Measurements from ENCODE around the gene SORBS1.
"Not testable (repeated sequence)": the region's sequence is repeated elsewhere in the genome, so short reads cannot be mapped to it uniquely, and the experiment has no call there.

Gene SORBS1

DNA sequence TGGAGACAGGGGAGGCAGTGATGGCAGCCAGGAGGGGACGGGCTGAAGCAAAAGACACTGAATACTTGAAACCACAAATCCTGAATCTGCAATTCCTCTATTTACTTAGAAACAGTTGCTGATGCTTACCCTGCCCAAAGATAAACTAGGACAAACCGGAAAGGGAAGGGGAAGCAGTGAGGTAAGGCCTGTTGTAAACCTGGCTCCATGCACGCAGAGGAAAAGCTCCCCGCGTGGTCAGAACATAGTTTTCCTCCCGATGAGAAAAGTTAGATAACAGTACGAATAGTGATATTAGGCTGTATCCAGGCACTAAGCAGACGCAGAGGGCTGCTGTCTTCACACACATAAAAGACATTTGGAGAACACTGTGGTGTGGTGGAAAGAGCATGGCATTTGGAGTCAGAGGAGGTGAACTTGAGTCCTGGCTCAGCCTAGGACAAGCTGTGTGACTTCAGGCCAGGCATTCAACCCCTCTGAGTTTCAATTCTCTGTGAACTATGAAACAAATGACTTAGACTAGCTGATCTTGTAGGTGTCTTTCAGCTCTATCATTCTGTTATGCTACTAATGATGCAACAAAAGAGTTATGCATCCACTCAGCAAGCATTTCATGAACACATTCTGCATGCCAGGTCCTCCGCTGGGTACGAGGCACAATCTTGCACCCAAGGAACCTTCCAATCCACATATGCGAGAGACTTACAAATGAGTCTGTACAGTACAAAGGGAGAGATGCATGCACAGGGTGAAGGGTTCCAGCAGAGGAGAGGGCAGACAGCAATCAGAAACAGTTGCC, 80.9 kb downstream of the SORBS1 start:
- no peak for DNase-seq

DNA sequence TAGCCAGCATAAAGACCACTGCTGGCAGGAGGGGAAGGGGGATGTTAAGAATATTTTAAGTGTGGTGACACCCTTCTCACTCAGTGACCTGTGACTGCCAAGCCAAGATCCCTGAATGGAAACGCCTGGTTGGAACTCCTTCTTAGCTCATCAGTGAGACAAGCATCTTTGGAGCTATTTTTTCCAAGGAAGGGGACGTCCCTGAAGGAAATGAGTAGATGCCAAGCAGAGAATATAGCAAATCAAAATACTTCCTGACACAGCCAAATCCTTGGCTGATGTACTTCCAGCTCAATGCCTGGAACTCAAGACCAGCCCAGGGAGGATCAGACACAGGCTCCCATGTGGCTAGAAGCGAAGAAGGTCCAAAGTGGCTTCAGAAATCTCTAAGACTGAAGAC, 82.2 kb downstream of the SORBS1 start:
- no peak for DNase-seq

GRCh38 chr10:95478185-95478584, 83.0 kb downstream of the SORBS1 start:
- no peak for DNase-seq

DNA sequence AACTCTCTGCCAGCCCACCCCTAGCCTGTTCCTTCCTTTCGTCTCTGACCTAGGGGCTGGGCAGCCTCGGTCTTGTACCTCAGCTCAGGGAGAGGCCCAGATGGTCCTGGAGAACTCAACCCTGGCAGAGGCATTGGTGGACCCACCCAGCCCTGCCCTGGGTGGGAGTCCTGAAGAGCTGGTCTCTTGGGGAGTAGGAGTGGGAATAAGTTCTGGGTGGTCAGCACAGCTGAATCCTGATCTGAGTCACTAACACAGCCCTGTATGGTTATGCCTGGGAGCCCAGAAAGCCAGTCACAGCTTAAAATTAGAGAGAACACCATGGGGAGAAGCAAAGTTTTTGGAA, 84.0 kb downstream of the SORBS1 start:
- DNase-seq, result no peak

DNA sequence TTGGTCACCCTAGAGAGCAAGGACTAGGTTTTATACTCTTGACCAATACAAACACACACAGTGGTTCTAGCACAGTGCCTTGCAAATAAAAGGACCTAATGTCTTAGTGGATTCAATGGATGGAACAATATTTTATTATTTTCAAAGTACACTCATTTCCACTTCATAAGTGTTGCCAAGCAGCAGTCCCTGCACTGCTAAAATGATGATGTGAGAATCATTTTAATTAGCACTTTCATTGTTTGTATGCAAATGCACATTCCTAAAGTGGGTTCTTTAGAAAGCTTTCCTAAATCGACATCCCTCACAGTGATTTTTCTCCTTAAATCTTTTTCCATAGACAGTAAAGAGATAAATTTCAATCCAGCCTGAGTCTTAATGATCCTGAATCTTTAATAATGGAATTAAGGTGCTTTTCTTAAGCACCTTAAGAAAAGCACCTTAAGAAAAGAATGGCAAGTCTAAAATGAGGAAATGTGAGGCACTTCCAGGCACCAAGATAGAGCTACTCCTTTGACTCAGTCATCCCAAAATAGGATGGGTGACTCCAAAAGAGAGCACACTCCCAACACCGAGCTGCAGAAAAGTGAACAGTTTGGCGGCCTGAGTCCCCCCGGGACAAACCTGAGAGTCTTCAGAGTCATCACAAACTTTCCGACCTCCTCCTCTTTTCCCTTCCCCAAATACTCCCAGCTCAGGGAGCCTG, 84.5 kb downstream of the SORBS1 start:
- no peak for DNase-seq

- no peak for DNase-seq
Measured at GRCh38 chr10:95475827-95476468, 85.2 kb downstream of the SORBS1 start.

DNA sequence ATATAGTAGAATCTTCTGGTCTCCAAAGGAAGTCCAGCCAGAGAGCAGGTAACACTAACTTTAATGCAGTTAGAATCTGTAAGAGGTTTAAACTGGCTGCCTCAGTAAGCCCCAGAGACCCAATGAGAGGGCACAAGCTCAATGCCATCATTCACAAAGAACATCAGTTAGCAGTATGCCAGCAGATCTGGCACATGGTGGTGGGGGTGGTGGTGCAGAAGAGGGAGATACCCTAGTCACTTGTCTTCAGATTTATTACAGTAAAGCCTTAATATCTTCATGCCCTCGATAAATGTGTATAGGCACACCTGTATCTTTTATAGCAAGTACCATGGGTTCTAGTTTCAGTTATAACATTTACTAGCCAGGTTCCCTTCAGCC, 86.2 kb downstream of the SORBS1 start:
- DNase-seq, result no peak

DNA sequence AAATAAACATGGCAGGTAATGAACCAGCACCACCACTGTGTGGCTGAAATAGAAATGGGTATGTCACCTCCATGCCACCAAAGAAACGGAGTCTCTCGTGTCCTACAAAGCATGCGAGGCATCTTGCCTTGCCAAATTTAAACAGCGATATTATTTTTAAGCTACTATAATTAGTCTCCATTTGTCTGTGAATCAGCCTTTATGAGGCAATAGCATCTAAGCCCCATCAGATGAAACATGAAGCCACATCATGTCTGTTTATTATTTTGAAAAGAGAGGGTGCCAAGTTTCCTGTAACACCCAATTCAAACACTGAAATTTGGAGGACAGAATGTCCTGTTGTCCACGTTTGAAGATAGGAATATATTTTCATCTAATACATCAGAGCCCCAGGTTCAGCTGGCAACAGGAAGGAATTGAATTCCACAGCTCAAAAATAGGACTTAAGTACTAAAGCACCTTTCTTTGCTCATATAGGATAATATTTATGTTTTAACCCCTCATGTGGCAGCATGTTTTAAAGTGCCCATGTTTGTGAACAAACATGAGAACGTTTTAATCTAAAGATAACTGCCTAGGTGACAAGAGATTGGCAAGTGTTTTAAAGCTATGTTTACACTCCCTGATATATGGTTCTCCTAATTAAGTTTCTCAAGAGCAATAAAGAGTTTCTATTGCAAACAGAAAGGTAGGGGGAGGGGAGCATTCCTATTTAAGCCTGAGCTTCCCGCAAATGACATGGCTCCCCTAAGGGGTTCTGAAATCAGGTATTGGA, 86.8 kb downstream of the SORBS1 start:
- no peak for DNase-seq

DNA sequence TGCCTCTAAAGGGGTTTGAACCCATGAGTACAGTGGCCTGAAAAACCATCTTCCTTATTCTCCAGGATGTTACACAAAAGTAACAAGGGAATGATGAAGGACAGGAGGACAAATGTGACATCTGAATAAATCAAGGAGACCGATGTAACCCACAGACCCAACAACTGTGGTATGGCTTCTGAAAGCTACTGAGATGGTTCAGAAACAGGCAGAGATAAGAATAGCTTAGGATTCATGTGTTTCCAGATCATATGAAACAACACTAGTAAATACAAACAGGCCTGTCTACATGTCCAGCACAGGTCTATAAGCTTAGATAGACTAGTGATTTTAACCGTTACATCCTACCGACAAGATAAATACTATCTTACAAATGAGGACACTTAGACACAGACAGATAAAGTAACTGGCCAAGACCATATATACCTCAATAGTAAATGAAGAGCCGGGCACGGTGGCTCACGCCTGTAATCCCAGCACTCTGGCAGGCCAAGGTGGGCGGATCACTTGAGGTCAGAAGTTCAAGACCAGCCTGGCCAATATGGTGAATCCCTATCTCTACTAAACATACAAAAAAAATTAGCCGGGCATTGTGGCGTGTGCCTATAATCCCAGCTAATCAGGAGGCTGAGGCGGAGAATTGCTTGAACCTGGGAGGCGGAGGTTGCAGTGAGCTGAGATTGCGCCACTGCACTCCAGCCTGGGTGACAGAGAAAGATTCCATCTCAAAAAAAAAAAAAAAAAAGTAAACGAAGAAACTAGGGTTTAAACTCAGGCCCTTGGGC, 88.7 kb downstream of the SORBS1 start:
- DNase-seq, result no peak

DNA sequence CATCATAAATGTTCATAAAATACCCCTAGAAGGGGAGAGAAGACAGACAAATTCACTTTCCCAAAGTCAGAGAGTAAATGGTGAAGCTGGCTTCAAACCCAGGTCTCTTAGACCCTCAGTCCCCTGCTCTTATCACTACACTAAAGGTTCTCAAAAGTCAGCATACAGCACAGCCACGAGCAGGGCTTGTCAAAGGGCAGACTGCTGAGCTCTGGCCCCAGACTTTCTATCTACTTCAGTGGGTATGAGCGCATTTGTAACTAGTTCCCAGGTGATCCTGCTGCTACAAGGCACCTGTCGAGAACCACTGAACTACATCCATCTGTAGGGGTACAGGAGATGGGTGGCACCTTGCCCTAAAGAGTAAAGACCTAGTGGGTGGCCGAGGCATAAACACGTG, 91.5 kb downstream of the SORBS1 start:
- DNase-seq, result no peak

DNA sequence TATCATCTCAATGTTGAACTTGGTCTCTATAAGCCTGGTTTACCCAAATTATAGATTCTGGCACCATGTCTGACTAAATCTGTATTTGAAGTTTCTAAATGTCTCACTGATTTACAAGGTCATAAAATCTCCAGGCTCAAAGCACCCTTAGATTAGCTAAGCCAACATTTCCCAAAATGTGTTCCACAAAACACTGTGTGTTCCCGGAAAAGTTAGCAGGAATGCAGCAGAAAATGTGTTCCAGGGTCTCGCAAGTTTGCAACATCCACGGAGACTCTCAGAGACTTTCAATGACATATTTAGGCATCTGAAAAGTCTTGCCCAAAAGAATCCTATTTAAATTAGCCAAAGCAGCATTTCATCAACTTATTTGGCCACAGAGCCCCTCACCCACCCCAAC, 91.9 kb downstream of the SORBS1 start:
- DNase-seq, result no peak

DNA sequence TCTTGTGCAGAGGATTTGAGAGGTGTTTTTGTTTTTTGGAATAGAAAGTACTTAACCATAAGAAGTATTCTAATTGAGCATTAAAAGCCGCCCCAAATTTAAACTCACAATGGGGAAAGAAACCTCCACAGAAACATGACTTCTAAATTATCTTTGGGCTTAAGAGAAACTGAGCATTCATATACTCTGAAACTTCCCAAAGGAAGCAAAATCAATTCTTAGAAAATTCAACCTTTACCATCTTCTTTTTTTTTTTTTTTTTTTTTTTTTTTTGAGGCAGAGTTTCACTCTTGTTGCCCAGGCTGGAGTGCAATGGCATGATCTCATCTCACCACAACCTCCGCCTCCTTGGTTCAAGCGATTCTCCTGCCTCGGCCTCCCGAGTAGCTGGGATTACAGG, 93.5 kb downstream of the SORBS1 start:
- DNase-seq, result not testable (repeated sequence)

DNA sequence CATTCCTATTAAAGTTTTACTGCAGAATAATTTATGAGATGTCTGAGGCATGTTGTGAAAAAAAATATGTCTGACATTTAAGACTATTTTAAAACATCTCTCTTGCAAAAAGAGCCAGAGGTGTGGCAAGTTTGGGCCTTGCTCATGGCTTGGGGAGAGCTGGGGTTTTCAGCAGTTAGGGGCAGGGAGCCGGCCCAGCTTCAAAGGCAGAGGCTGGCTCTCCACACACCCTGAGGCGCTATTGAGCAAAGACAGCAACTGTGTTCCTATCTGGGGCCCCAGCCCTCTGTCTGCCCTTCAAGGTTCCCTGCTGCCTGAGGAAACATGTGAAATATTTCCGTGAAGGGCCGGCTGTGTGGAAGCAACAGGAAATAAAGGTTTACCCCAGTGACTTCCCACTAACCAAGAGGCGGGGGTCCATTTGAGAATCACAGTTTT, 94.0 kb downstream of the SORBS1 start:
- no peak for DNase-seq

DNA sequence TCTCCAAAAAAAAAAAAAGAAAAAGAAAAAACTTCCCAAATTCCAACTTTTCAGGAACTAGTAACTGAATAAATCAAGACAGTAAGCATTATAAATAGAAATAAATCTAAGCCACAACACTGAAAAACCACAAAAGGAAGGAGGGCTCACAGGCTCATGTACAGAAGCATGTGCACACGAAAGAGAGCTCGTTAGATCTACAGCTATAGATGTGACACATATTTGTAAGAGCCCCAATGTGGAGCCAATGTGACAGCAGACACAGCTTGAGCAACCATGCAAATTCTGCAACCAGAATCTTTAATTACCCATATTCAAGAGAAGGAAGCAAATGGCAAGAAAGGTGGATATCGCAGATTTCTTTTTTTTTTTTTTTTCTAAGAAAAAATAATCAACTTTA, 94.7 kb downstream of the SORBS1 start:
- DNase-seq, result no peak

DNA sequence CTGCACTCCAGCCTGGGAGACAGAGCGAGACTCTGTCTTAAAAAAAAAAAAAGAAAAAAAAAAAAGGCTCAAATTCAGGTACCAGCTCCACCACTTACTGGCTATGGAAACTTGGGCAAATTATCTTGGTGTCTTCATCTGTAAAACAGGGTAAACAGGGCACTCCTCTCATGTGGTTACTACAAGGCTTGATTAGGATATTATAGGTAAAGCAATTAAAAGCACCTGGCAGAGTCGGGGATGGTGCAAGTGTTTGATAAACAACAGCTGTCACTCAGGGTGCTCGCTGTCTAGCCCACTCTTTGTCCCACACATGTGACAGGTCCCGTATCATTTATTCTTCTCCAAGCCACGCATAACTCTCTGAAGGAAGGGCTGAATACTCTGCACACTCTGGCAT, 96.9 kb downstream of the SORBS1 start:
- DNase-seq, result no peak

GRCh38 chr10:95462740-95463667, 98.2 kb downstream of the SORBS1 start:
- DNase-seq, result no peak

- no peak for DNase-seq
Measured at GRCh38 chr10:95461611-95462010, 99.6 kb downstream of the SORBS1 start.

DNA sequence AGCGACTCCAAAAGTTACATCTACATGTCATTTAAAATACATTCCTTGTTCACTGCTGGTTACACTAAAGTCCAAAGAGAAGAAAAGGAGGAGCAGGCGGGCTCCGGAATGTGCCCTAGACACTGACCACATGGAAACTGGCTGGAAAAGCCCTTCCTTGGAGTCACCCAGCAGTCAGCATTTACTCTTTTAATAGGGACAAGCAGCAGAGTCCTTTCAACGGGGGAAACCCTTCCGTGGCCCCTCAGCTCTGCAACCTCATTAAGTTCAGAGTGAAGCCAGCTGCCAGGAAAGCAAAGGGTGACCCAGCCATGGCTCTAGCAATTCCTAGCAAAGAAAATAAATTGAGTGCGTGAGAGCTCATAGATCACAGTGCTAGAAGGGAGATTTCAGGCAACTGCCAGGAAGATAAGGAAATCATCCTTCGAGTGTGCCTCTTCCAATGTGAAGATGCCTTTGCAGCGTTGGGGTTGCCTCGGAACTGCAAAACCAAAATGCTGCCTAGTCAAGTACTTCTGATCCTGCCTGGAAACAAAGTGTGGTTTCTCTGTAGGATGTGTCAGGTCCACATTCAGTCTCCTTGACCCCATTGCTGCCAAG, 101.6 kb downstream of the SORBS1 start:
- no peak for DNase-seq

DNA sequence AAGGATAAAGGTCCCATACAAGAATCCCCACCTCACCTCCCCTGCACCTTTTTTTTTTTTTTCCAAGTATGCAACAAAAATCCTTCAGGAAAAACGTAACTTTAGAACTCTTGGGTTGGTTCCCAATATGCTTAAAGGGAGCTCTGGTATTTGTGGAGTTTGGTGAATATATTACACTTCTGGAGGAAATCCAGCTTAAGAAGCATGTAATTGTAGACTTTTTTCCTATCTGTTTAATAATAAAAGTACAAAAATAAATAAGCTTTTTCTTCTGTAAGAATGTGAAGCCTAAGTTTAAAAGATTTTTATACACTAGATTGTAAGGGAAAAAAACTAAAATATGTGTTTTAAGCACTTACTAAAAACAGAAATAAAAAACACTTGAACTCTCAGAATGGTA, 102.3 kb downstream of the SORBS1 start:
- no peak for DNase-seq

DNA sequence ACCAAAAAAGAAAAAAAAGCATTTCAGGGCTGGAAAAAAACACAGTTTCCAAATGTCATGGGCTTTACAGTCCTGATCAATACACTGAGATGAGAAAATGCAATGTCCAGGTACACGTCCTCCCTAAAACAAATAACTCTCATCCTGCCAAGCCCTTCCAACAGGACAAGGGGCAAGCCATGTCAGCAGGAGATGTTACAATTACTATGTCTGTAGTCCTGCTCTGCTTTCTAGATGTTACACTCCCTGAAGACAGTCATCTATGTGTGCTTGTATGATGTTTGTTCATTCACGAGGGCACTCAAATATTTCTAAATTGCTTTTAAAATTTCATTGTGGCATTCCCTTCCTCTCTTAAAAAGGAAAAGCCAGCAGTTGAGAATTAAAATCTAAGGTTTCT, 103.2 kb downstream of the SORBS1 start:
- no peak for DNase-seq

- DNase-seq, result no peak
Measured at GRCh38 chr10:95457319-95457886, 103.8 kb downstream of the SORBS1 start.
